CD4-positive, alpha-beta T cell treated with Interleukin-4 for 1 hour (primary cell): ENCODE measurements around the gene FTO.
A peak's percentile ranks its signal among the peaks of the same experiment; 100 is the strongest.

Experiments
- DNase-seq, 2 donors: peaks; one replicate each; pipeline ENCODE4 v3.0.0-alpha.2; 2020 to 2022

Gene FTO

DNA sequence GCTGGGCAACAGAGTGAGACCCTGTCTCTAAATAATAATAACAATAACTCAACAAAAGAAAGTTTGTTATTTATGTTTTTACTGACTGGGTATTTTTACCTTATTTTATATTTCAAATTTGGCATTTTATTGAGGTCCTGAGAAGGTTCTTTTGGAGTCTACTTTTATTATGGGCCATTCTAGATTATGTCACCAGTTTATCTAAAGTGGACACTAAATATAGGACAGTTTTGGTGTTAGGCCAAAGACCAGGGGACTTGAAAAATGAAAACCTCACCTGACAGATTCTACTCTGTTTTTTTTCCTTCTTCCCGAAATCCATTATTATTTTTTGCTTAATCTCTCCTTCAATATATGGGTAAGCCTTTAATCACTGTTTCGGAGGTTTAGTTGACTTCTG lies 8.1 kb downstream of the FTO start:
- DNase-seq, result no peak

- DNase-seq, result no peak
Measured at GRCh38 chr16:53713403-53714204, 9.6 kb downstream of the FTO start.

- DNase-seq, result no peak
Measured at GRCh38 chr16:53714205-53715022, 10.5 kb downstream of the FTO start.

DNA sequence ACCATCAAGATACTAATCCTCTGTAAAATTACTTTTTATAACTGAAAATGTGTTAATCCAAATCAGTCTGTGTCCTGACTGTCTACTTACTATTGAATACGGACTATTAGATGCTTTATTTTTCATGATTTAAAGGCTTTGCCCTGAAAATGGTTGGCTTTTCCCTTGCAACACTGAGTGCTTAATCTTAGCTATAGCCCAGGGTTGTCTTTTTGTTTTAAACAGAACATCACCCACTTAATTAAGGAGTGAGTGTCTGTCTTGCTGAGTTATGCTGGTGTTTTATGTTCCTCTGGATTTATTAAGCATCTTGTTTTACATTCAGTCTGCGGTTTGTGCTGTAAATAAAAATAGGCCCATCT lies 11.0 kb downstream of the FTO start:
- no peak for DNase-seq

DNA sequence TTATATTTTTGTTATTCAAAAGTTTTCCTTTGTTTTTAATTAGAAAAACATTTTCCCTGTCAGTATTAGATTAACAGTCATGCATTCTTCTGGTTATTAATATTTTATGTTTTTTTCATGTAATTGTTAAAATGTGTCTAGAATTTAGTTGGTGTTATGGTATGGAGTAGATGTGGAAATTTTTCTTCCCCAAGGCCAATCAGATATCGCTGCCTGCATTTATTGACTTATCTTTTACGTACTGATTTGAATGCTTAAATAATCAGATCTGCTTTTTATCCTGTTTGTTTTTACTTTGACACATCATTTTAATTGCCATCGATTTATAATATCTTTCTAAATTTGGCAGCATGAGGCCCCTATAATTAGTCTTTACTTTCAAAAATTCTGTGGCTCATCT lies 13.6 kb downstream of the FTO start:
- DNase-seq, result no peak

- DNase-seq, result no peak
Measured at GRCh38 chr16:53721017-53721416, 17.1 kb downstream of the FTO start.

- no peak for DNase-seq
Measured at GRCh38 chr16:53726625-53727024, 22.7 kb downstream of the FTO start.

GRCh38 chr16:53730693-53731092 lies 26.7 kb downstream of the FTO start:
- no peak for DNase-seq

- DNase-seq, result no peak
Measured at GRCh38 chr16:53732296-53732929, 28.5 kb downstream of the FTO start.

DNA sequence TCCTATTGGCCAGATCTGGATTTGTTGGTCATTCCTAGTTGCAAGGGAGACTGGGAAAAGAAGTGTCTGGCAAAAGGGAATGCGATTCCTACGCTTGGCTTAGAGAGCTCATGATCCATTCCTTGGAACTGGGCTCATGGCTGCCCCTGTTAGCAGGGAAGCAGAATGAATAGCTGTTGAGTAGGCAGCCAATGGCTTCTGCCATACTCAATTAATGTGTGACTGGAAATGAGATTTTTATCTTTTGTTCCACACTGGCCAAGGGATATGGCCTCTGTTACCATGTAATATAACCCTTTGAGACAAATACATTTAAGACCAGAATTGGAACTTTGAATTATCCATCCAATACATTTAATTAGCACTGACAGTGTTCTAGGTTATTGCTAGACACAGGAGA lies 31.0 kb downstream of the FTO start:
- DNase-seq, result no peak

DNA sequence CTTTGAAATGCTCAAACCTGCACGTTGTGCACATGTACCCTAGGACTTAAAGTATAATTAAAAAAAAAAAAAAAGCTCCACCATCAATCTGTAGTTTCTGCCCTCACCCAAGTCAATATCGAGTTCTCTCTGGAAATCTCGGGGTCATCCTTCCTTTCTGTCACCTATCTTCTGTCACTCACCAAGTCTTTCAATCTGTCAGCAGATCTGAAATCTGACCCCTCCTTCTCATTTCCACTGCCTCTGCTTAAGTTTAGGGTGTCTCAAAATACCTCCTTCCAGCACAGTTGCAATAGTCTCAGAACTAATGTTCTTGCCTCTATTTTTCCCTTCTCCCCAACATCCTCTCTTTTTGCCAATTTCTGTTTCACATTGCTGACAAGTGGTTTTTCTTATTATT lies 32.3 kb downstream of the FTO start:
- no peak for DNase-seq

DNA sequence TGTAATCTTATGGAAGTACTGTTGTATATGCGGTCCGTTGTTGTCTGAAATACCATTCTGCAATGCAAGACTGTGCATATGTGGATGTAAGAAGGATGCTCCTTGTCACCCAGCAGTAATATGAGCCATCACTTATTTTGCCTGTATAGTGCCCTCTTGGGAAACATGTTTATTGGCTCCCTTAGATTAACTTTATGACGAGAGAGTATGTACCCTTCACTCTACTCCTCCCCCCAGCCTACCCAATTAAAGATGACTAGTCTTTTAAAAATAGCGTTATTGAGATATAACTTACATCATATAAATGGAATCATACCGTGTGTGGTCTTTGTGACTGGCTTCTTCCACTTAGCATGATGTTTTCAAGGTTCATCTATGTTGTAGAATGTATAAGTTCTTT lies 33.6 kb downstream of the FTO start:
- no peak for DNase-seq

- DNase-seq, result no peak
Measured at GRCh38 chr16:53740476-53740875, 36.5 kb downstream of the FTO start.

GRCh38 chr16:53740933-53741531 lies 37.1 kb downstream of the FTO start:
- no peak for DNase-seq

DNA sequence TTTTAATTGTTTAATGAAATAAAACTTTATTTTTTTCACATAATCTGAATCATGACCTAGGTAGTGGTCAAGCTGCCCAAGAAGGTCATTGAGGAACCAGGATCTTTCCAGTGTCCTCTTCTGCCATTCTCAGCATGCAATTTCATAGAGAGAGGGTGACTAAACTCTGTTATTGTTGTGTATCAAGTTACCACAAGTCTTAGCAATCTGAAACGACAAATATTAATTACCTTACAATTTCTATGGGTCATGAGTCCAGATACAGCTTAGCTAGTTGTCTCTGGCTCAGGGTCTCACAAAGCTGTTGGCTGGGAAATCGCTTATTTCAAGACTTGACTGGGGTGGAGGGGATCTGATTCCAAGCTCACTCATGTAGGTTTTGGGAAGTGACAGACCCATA lies 37.6 kb downstream of the FTO start:
- DNase-seq, result no peak

DNA sequence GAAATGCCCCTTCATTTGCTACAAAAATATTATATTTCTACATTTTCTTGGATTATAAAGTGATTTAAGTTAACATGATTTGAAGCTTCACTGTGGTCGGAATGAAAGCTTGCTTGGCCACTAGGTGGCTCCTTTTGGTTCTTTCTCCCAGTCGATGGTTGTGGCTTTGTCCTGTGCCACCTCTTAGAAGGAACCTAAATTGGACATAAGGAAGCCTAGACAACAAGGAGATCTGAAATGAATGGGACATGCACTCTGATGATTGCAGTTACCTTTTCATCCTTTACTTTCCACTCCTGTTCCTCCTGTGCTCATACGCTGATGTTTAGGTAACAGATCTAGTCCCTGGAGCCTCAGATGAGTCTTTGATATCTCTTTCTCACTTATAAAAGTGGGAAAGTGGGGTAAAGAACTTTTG lies 39.2 kb downstream of the FTO start:
- DNase-seq, result peak in 1 of 2 donors; percentile 9

DNA sequence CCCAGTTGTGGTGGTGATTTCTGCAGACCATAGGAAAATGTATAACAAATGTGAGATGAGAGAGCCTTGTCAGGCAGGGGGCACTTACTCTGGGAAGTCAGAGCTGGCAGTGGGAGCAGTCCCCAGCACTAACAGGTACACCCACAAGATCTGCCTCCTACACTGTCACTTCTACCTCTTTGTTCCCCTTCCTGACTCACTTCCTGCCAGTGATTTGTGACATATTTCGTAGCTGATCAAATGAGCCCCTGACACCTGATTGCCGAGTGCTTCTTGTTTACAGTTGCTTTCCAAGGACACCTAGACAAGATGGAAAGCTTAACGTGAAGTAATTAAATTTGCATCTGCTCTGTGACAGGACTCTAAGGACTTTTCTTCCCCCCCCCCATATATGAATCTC lies 40.5 kb downstream of the FTO start:
- peak; percentile 12 to 41 for DNase-seq

DNA sequence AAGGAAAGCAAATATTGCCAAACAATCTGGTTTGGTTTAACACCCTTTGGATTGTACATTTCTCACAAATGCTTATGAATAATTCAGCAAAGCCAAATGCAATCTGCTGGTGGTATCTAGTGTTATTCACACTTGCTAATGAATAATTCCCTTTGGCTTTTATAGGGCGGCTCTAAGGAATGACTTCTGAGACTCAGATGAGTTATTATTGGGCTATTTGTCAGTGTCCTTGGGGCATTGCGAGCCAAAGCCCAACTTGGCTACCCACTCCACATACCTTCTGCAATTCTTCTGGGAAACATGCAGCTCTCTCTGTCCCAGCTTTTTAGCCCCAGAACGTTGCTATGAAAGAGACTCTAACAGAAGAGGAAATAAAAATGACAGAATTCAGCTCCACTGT lies 41.1 kb downstream of the FTO start:
- no peak for DNase-seq

GRCh38 chr16:53745753-53746266 lies 41.9 kb downstream of the FTO start:
- no peak for DNase-seq

DNA sequence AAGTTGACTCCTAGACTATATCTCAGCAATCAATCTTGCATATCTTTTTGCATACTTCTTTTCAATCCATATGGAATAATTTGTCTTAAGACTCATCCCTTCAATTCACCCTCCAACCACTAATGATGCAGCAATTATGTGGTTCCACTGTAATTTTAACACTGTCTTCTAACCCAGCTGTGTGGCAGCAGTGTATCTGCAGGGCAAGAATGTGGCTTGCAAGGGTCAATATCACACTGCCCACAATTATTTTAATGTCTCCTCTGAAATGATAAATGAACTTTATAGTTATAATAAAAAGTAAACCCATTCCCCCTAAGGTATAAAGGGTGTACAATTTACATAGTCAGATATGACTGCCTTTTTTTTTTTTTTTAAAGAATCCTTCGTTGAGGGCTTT lies 48.6 kb downstream of the FTO start:
- no peak for DNase-seq

GRCh38 chr16:53753431-53753830 lies 49.5 kb downstream of the FTO start:
- DNase-seq, result no peak

GRCh38 chr16:53755026-53755910 lies 51.3 kb downstream of the FTO start:
- DNase-seq, result no peak
